KOPT-K1 (cell line): ENCODE results near the gene UBALD2.
"Not testable (repeated sequence)": the region's sequence is repeated elsewhere in the genome, so short reads cannot be mapped to it uniquely, and the experiment has no call there.

Experiments used
- H3K27ac ChIP-seq: fragments of 200-600 bp; sonication (generic); 2 replicates; pipeline ENCODE4 v1.5.1; 2016; ENCODE audit warnings: antibody characterized with exemption, mild to moderate bottlenecking, low read depth, low read length; ENCODE audit not compliant: poor library complexity, severe bottlenecking
- H3K36me3 ChIP-seq: fragments of 200-600 bp; sonication (generic); 2 replicates; pipeline ENCODE4 v1.5.1; 2017; ENCODE audit warnings: antibody characterized with exemption, mild to moderate bottlenecking, low read length, moderate library complexity; ENCODE audit not compliant: insufficient read depth
- H3K9me3 ChIP-seq: fragments of 200-600 bp; sonication (generic); 2 replicates; pipeline ENCODE4 v1.5.1; 2017; ENCODE audit warnings: antibody characterized with exemption, low read length, mild to moderate bottlenecking; ENCODE audit not compliant: insufficient read depth, poor library complexity, severe bottlenecking

Gene UBALD2

GRCh38 chr17:76240461-76241203, 24.5 kb upstream of the UBALD2 start, which contains the start of gene RNF157:
RNF157 (minus strand) TSS chr17:76240493; CDS start chr17:76240240, 253 bp downstream.
- Histone ChIP-seq H3K27ac (peak within 1 kb of the TSS; percentile 62), H3K36me3 (no peaks in the 10 kb centered on the region), H3K9me3 (no peaks in the 10 kb centered on the region)

GRCh38 chr17:76241204-76241538, 24.0 kb upstream of the UBALD2 start:
- peak overlapping the region; percentile 62 for H3K27ac ChIP-seq
- H3K36me3 ChIP-seq, result no peaks in the 10 kb centered on the region
- H3K9me3 ChIP-seq, result no peaks in the 10 kb centered on the region

- Histone ChIP-seq H3K36me3 (no peaks in the 10 kb centered on the region), H3K27ac (no peak overlapping the region), H3K9me3 (no peaks in the 10 kb centered on the region)
Measured at GRCh38 chr17:76241691-76242255, 23.4 kb upstream of the UBALD2 start.

- no peaks in the 10 kb centered on the region for H3K9me3 ChIP-seq
- H3K36me3 ChIP-seq, result no peaks in the 10 kb centered on the region
- H3K27ac ChIP-seq, result peak overlapping the region; percentile 19
Measured at GRCh38 chr17:76243826-76244679, 21.1 kb upstream of the UBALD2 start.

GRCh38 chr17:76244721-76245120, 20.4 kb upstream of the UBALD2 start:
- H3K9me3 ChIP-seq, H3K27ac ChIP-seq: not testable (repeated sequence)

GRCh38 chr17:76246080-76247066, 18.8 kb upstream of the UBALD2 start:
- Histone ChIP-seq H3K9me3 (no peaks in the 10 kb centered on the region), H3K36me3 (no peaks in the 10 kb centered on the region), H3K27ac (peak overlapping the region; percentile 62)

More at GRCh38 chr17:76244721-76245120, 20.4 kb upstream of the UBALD2 start:
- not testable (repeated sequence) for H3K36me3 ChIP-seq

- Histone ChIP-seq H3K9me3 (no peaks in the 10 kb centered on the region), H3K27ac (no peak overlapping the region), H3K36me3 (no peaks in the 10 kb centered on the region)
Measured at GRCh38 chr17:76247304-76247703, 17.8 kb upstream of the UBALD2 start.

- Histone ChIP-seq H3K9me3 (no peaks in the 10 kb centered on the region), H3K27ac (no peak overlapping the region), H3K36me3 (no peaks in the 10 kb centered on the region)
Measured at GRCh38 chr17:76248013-76248782, 16.9 kb upstream of the UBALD2 start.

GRCh38 chr17:76250141-76250540, 15.0 kb upstream of the UBALD2 start:
- Histone ChIP-seq H3K27ac (no peak overlapping the region), H3K36me3 (no peaks in the 10 kb centered on the region), H3K9me3 (no peaks in the 10 kb centered on the region)

GRCh38 chr17:76251478-76252039, 13.6 kb upstream of the UBALD2 start:
- peak overlapping the region; percentile 46 for H3K27ac ChIP-seq
- H3K9me3 ChIP-seq, result no peaks in the 10 kb centered on the region
- H3K36me3 ChIP-seq, result no peaks in the 10 kb centered on the region

- no peaks in the 10 kb centered on the region for H3K9me3 ChIP-seq
- no peaks in the 10 kb centered on the region for H3K36me3 ChIP-seq
- peak overlapping the region; percentile 46 for H3K27ac ChIP-seq
Measured at GRCh38 chr17:76252040-76252954, 12.9 kb upstream of the UBALD2 start.

- H3K27ac ChIP-seq, result peak overlapping the region; percentile 46
- H3K9me3 ChIP-seq, H3K36me3 ChIP-seq: not testable (repeated sequence)
Measured at GRCh38 chr17:76252967-76253766, 12.0 kb upstream of the UBALD2 start.
